Vagina (tissue), 2 donors: ENCODE results near the gene ROCK2.

Experiments used
- POLR2AphosphoS5 ChIP-seq, 2 donors: sonication (generic); formaldehyde crosslinking; IDR thresholded peaks; one replicate each; pipeline ENCODE4 v1.9.0; 2017; ENCODE audit warnings: antibody characterized with exemption in 2 of 2, mild to moderate bottlenecking in 2 of 2, low read depth in 1 of 2; ENCODE audit not compliant: insufficient read depth in 1 of 2
- TF ChIP-seq, protein P1 (sequence below), 3 experiments: fragments of 450-650 bp in 2 of 3; fragments of 200-600 bp in 1 of 3; sonication (generic) in 1 of 3; IDR thresholded peaks; one replicate each; pipeline ENCODE4 v1.5.1; 2017 to 2019; ENCODE audit warnings: antibody characterized with exemption in 3 of 3, mild to moderate bottlenecking in 2 of 3, moderate library complexity in 2 of 3

DNA sequence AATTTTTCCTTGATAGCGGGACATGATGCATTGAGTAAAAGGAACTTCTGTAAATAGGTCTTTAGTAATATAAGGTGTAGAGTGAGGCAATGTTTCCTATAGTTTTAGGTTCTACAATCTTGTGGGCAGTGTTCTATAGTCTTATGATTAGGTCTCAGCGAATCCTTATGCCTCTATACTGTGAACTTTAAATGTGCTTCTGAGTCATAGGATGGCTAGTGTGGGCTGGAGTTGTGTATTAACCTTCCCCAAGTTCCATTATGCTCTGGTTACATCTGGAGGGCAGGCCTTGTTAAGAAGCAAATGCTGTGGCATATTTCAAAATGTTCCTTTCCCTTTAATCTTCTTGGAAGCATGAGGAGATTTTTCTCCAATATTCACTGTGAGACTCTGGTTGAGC, 73.5 kb downstream of the ROCK2 start:
- TF ChIP-seq, protein P1, sequence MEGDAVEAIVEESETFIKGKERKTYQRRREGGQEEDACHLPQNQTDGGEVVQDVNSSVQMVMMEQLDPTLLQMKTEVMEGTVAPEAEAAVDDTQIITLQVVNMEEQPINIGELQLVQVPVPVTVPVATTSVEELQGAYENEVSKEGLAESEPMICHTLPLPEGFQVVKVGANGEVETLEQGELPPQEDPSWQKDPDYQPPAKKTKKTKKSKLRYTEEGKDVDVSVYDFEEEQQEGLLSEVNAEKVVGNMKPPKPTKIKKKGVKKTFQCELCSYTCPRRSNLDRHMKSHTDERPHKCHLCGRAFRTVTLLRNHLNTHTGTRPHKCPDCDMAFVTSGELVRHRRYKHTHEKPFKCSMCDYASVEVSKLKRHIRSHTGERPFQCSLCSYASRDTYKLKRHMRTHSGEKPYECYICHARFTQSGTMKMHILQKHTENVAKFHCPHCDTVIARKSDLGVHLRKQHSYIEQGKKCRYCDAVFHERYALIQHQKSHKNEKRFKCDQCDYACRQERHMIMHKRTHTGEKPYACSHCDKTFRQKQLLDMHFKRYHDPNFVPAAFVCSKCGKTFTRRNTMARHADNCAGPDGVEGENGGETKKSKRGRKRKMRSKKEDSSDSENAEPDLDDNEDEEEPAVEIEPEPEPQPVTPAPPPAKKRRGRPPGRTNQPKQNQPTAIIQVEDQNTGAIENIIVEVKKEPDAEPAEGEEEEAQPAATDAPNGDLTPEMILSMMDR (IDR thresholded peaks at IDR 0.05): no peak
- TF ChIP-seq POLR2AphosphoS5 (IDR thresholded peaks at IDR 0.05; ENCODE audit: insufficient read depth in 1 of 2, low read depth in 1 of 2): no peak
